Neural cell (in vitro differentiated cells): ENCODE results near the gene EEIG1. TPM values are rescaled to one million over a fixed set of nuclear protein-coding genes. Genes with fewer than 3 reads are reported as not detected.

Source experiments
- H2AFZ ChIP-seq: fragments of 200-600, 300-800 bp; sonication (generic), shearing (Covaris generic); 2 replicates; pipeline ENCODE4 v1.6.0; 2014; ENCODE audit warnings: low read depth, mild to moderate bottlenecking, antibody characterized with exemption, low read length, moderate library complexity
- H3F3A ChIP-seq: fragments of 200-600 bp; shearing (Covaris generic); 2 replicates; pipeline ENCODE4 v1.6.1; 2016; ENCODE audit warnings: mild to moderate bottlenecking, moderate library complexity, mixed read lengths, antibody characterized with exemption, low read length; ENCODE audit not compliant: insufficient read depth, poor library complexity, severe bottlenecking
- H3K27ac ChIP-seq: fragments of 200-600, 300-800 bp; sonication (generic), shearing (Covaris generic); 2 replicates; pipeline ENCODE4 v1.5.1; 2014; ENCODE audit warnings: mild to moderate bottlenecking, low read length, moderate library complexity
- H3K27me3 ChIP-seq: fragments of 300-800, 200-600 bp; sonication (generic), shearing (Covaris generic); 2 replicates; pipeline ENCODE4 v1.6.0; 2014; ENCODE audit warnings: mild to moderate bottlenecking, low read depth, low read length, moderate library complexity; ENCODE audit not compliant: insufficient read depth
- H3K36me3 ChIP-seq: fragments of 300-800, 200-600 bp; sonication (generic), shearing (Covaris generic); 2 replicates; pipeline ENCODE4 v1.5.1; 2014; ENCODE audit warnings: mild to moderate bottlenecking, antibody characterized with exemption, low read length, moderate library complexity; ENCODE audit not compliant: insufficient read depth
- H3K4me2 ChIP-seq: fragments of 300-800, 200-600 bp; sonication (generic), shearing (Covaris generic); 2 replicates; pipeline ENCODE4 v1.6.0; 2014; ENCODE audit warnings: mild to moderate bottlenecking, low read length
- H3K4me3 ChIP-seq: fragments of 300-800, 200-600 bp; sonication (generic), shearing (Covaris generic); 2 replicates; pipeline ENCODE4 v1.5.1; 2014; ENCODE audit warnings: mild to moderate bottlenecking, low read length, moderate library complexity
- H3K79me2 ChIP-seq: fragments of 200-600 bp; shearing (Covaris generic); replicated peaks from 2 replicates; pipeline ENCODE4 v1.6.0; 2014; ENCODE audit warnings: mild to moderate bottlenecking, low read length, moderate library complexity; ENCODE audit not compliant: insufficient read depth
- H3K9ac ChIP-seq: fragments of 300-800, 200-600 bp; sonication (generic), shearing (Covaris generic); 2 replicates; pipeline ENCODE4 v1.6.1; 2016; ENCODE audit warnings: mild to moderate bottlenecking, low read length, mixed read lengths
- H3K9me2 ChIP-seq: fragments of 200-600 bp; shearing (Covaris generic); 2 replicates; pipeline ENCODE4 v1.6.1; 2016; ENCODE audit warnings: mild to moderate bottlenecking, low read length, mixed read lengths; ENCODE audit not compliant: insufficient read depth
- H3K9me3 ChIP-seq: fragments of 200-600, 300-800 bp; sonication (generic), shearing (Covaris generic); 2 replicates; pipeline ENCODE4 v1.6.1; 2016; ENCODE audit warnings: mild to moderate bottlenecking, mixed run types, low read length, moderate library complexity, mixed read lengths
- H4K20me1 ChIP-seq: fragments of 200-600 bp; shearing (Covaris generic); 2 replicates; pipeline ENCODE4 v1.6.1; 2016; ENCODE audit warnings: mild to moderate bottlenecking, mixed run types; ENCODE audit not compliant: insufficient read depth
- CTCF ChIP-seq: fragments of 450-650 bp; IDR thresholded peaks from 2 replicates; pipeline ENCODE4 v1.5.1; 2014; ENCODE audit warnings: antibody characterized with exemption, mild to moderate bottlenecking, moderate library complexity; ENCODE audit not compliant: poor library complexity, severe bottlenecking
- EP300 ChIP-seq: fragments of 450-650 bp; conservative IDR thresholded peaks from 2 replicates; pipeline ENCODE4 v1.6.1; 2014; ENCODE audit warnings: antibody characterized with exemption, mild to moderate bottlenecking, moderate library complexity; ENCODE audit not compliant: poor library complexity, severe bottlenecking
- EZH2 ChIP-seq: fragments of 200-600, 300-800 bp; shearing (Covaris generic), sonication (generic); IDR thresholded peaks from 2 replicates; pipeline ENCODE4 v1.6.1; 2014; ENCODE audit warnings: antibody characterized with exemption, low read length, borderline replicate concordance, mild to moderate bottlenecking; ENCODE audit not compliant: insufficient read depth, poor library complexity, severe bottlenecking
- MXI1 ChIP-seq: fragments of 450-650 bp; conservative IDR thresholded peaks from 2 replicates; pipeline ENCODE4 v1.6.1; 2014; ENCODE audit warnings: antibody characterized with exemption, mild to moderate bottlenecking; ENCODE audit not compliant: poor library complexity, severe bottlenecking
- POLR2AphosphoS5 ChIP-seq: IDR thresholded peaks from 2 replicates; pipeline ENCODE4 v1.6.1; 2012
- RAD21 ChIP-seq: fragments of 450-650 bp; conservative IDR thresholded peaks from 2 replicates; pipeline ENCODE4 v1.6.1; 2014; ENCODE audit warnings: antibody characterized with exemption, mild to moderate bottlenecking, moderate library complexity
- REST ChIP-seq: IDR thresholded peaks from 2 replicates; pipeline ENCODE4 v1.6.1; 2012; ENCODE audit warnings: borderline replicate concordance
- SMC3 ChIP-seq: fragments of 450-650 bp; conservative IDR thresholded peaks from 2 replicates; pipeline ENCODE4 v1.6.1; 2014; ENCODE audit warnings: antibody characterized with exemption, mild to moderate bottlenecking, moderate library complexity; ENCODE audit not compliant: poor library complexity
- TAF1 ChIP-seq: IDR thresholded peaks from 2 replicates; pipeline ENCODE4 v1.6.1; 2012; ENCODE audit warnings: low read depth
- polyA plus RNA-seq: library from polyadenylated mRNA; depleted of rRNA; stranded (reverse); fragments of >200 nt; gene quantifications from 2 replicates; pipeline ENCODE4 v1.2.3, GENCODE V29; 2014

EEIG1 gene
- polyA plus RNA-seq, 1 donor from 2014 or later, result 6.7 TPM

- Histone ChIP-seq H4K20me1 (no peaks in the 10 kb centered on the region), H3K9me2 (no peaks in the 10 kb centered on the region), H3K4me2 (no peak overlapping the region), H3K9ac (no peak overlapping the region), H3K27me3 (no peaks in the 10 kb centered on the region), H3K4me3 (peak overlapping the region; percentile 92), H3K36me3 (no peaks in the 10 kb centered on the region), H3K79me2 (peaks cover 11% of the 10 kb centered on the region), H3F3A (no peaks in the 10 kb centered on the region), H3K27ac (no peak overlapping the region), H2AFZ (no peak overlapping the region), H3K9me3 (no peaks in the 10 kb centered on the region)
- TF ChIP-seq EP300 (no peak), POLR2AphosphoS5 (no peak), SMC3 (no peak), MXI1 (no peak), RAD21 (no peak), TAF1 (no peak), CTCF (no peak), REST (no peak), EZH2 (no peak)
Measured at GRCh38 chr9:127934986-127935385, 45.8 kb downstream of the EEIG1 start.

- TF ChIP-seq MXI1 (no peak), TAF1 (no peak), REST (no peak), EP300 (no peak), CTCF (no peak), EZH2 (no peak), POLR2AphosphoS5 (no peak), SMC3 (no peak), RAD21 (no peak)
- Histone ChIP-seq H3K36me3 (no peaks in the 10 kb centered on the region), H3K4me3 (no peak overlapping the region), H3K9me3 (no peaks in the 10 kb centered on the region), H3K79me2 (peaks cover 11% of the 10 kb centered on the region), H2AFZ (no peak overlapping the region), H3K9me2 (no peaks in the 10 kb centered on the region), H4K20me1 (no peaks in the 10 kb centered on the region), H3K27ac (no peak overlapping the region), H3F3A (no peaks in the 10 kb centered on the region), H3K4me2 (no peak overlapping the region), H3K27me3 (peaks cover 3% of the 10 kb centered on the region), H3K9ac (no peak overlapping the region)
Measured at GRCh38 chr9:127934248-127934647, 46.5 kb downstream of the EEIG1 start.
